ENCODE results near the gene MAFG. TPM values are rescaled to one million over a fixed set of nuclear protein-coding genes. Genes with fewer than 3 reads are reported as not detected.

The MAFG gene
- total and polyA plus RNA-seq, 2 of the 13 experiments (the other 11 are each of a cell fraction or from before 2014, with no cell fraction given): 14.5 to 20.0 TPM

DNA sequence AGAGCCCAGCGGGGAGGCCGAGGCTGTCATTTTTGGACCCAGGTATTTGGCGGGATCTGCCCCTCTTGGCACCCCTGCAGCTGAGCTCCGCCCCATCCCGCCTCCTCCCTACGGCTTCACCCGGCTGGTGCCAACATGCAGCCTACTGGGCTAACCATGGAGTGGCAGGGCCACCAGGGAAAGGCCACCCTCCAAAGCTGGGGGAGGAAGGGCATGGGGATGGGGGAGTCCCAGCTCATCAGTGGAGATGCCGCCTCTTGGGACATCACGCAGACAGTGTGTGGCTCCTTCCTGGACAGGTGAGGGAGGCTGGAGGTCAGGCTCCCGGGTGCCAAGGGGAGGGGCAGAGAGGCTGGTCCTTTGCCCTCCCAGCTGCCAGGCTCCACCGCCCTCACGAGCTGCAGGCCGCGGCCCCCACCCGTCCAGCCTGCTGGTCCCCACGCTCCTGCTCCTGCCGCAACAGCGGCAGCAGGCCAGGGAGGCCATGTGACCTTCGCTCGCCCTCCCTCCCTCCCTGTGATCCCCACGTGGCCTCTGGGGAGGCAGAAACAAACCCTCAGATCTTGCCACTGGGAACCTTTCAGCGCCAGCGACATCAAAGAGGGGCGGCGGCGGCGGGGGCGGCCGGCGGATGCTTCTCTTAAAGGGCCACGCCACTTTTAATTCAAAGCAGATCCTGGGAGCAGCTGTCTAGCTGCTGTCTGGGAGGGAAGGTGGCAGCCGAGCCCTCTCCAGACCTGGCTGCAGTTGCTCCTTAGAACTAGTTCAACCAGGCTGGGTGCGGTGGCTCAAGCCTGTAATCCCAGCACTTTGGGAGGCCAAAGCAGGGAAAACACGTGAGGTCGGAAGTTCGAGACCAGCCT lies 40.2 kb upstream of the MAFG start (continued):
- TF ChIP-seq, protein P1, sequence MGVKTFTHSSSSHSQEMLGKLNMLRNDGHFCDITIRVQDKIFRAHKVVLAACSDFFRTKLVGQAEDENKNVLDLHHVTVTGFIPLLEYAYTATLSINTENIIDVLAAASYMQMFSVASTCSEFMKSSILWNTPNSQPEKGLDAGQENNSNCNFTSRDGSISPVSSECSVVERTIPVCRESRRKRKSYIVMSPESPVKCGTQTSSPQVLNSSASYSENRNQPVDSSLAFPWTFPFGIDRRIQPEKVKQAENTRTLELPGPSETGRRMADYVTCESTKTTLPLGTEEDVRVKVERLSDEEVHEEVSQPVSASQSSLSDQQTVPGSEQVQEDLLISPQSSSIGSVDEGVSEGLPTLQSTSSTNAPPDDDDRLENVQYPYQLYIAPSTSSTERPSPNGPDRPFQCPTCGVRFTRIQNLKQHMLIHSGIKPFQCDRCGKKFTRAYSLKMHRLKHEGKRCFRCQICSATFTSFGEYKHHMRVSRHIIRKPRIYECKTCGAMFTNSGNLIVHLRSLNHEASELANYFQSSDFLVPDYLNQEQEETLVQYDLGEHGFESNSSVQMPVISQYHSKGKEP (CRISPR knock-in tag; IDR thresholded peaks at IDR 0.05): no peak
- TF ChIP-seq JARID2 (CRISPR knock-in tag; IDR thresholded peaks at IDR 0.05; ENCODE audit: insufficient replicate concordance) (peak; percentile 93), MATR3 (CRISPR knock-in tag; IDR thresholded peaks at IDR 0.05) (no peak), SMC3 (IDR thresholded peaks at IDR 0.05; ENCODE audit: low read length) (no peak), ZNF878 (CRISPR knock-in tag; IDR thresholded peaks at IDR 0.05) (no peak), REL (CRISPR knock-in tag; conservative IDR thresholded peaks at IDR 0.05) (no peak), ZZZ3 (CRISPR knock-in tag; IDR thresholded peaks at IDR 0.05; ENCODE audit: borderline replicate concordance) (peak; percentile 87), TBP (CRISPR knock-in tag; IDR thresholded peaks at IDR 0.05) (peak; percentile 88; the same call in 1 of the 2 replicates), FOXM1 (CRISPR knock-in tag; IDR thresholded peaks at IDR 0.05) (no peak), MAF1 (CRISPR knock-in tag; IDR thresholded peaks at IDR 0.05; ENCODE audit: borderline replicate concordance) (peak; percentile 89; the same call in 1 of the 2 replicates), ELF1 (CRISPR knock-in tag; IDR thresholded peaks at IDR 0.05) (peak; percentile 55; the same call in 1 of the 2 replicates), ZNF850 (CRISPR knock-in tag; conservative IDR thresholded peaks at IDR 0.05) (no peak), ZFX (CRISPR knock-in tag; IDR thresholded peaks at IDR 0.05; ENCODE audit: low read depth) (peak; percentile 97)
- TF ChIP-seq, protein P2, sequence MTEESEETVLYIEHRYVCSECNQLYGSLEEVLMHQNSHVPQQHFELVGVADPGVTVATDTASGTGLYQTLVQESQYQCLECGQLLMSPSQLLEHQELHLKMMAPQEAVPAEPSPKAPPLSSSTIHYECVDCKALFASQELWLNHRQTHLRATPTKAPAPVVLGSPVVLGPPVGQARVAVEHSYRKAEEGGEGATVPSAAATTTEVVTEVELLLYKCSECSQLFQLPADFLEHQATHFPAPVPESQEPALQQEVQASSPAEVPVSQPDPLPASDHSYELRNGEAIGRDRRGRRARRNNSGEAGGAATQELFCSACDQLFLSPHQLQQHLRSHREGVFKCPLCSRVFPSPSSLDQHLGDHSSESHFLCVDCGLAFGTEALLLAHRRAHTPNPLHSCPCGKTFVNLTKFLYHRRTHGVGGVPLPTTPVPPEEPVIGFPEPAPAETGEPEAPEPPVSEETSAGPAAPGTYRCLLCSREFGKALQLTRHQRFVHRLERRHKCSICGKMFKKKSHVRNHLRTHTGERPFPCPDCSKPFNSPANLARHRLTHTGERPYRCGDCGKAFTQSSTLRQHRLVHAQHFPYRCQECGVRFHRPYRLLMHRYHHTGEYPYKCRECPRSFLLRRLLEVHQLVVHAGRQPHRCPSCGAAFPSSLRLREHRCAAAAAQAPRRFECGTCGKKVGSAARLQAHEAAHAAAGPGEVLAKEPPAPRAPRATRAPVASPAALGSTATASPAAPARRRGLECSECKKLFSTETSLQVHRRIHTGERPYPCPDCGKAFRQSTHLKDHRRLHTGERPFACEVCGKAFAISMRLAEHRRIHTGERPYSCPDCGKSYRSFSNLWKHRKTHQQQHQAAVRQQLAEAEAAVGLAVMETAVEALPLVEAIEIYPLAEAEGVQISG (CRISPR knock-in tag; IDR thresholded peaks at IDR 0.05): peak; percentile 91
- TF ChIP-seq, protein P3, sequence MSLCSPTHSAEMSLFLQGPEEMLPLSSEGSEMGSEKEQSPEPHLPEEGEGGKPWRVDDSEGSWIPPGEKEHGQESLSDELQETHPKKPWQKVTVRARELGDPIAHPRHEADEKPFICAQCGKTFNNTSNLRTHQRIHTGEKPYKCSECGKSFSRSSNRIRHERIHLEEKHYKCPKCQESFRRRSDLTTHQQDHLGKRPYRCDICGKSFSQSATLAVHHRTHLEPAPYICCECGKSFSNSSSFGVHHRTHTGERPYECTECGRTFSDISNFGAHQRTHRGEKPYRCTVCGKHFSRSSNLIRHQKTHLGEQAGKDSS (CRISPR knock-in tag; IDR thresholded peaks at IDR 0.05; ENCODE audit: borderline replicate concordance, low read depth): peak; percentile 98; the same call in 1 of the 2 replicates
- TF ChIP-seq, protein P4, sequence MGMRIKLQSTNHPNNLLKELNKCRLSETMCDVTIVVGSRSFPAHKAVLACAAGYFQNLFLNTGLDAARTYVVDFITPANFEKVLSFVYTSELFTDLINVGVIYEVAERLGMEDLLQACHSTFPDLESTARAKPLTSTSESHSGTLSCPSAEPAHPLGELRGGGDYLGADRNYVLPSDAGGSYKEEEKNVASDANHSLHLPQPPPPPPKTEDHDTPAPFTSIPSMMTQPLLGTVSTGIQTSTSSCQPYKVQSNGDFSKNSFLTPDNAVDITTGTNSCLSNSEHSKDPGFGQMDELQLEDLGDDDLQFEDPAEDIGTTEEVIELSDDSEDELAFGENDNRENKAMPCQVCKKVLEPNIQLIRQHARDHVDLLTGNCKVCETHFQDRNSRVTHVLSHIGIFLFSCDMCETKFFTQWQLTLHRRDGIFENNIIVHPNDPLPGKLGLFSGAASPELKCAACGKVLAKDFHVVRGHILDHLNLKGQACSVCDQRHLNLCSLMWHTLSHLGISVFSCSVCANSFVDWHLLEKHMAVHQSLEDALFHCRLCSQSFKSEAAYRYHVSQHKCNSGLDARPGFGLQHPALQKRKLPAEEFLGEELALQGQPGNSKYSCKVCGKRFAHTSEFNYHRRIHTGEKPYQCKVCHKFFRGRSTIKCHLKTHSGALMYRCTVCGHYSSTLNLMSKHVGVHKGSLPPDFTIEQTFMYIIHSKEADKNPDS (CRISPR knock-in tag; IDR thresholded peaks at IDR 0.05): 0 out of 2 replicates have a peak, but pooled peaks have one; percentile 9
- TF ChIP-seq, protein P5, sequence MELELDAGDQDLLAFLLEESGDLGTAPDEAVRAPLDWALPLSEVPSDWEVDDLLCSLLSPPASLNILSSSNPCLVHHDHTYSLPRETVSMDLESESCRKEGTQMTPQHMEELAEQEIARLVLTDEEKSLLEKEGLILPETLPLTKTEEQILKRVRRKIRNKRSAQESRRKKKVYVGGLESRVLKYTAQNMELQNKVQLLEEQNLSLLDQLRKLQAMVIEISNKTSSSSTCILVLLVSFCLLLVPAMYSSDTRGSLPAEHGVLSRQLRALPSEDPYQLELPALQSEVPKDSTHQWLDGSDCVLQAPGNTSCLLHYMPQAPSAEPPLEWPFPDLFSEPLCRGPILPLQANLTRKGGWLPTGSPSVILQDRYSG (CRISPR knock-in tag; IDR thresholded peaks at IDR 0.05): peak; percentile 91; the same call in 1 of the 2 replicates
- TF ChIP-seq, protein P6, sequence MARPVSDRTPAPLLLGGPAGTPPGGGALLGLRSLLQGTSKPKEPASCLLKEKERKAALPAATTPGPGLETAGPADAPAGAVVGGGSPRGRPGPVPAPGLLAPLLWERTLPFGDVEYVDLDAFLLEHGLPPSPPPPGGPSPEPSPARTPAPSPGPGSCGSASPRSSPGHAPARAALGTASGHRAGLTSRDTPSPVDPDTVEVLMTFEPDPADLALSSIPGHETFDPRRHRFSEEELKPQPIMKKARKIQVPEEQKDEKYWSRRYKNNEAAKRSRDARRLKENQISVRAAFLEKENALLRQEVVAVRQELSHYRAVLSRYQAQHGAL (CRISPR knock-in tag; IDR thresholded peaks at IDR 0.05; ENCODE audit: not compliant biosample characterization): no peak

Measured in HepG2 (cell line).